Measurements from ENCODE around the gene MMEL1.
"Not testable (repeated sequence)": the region's sequence is repeated elsewhere in the genome, so short reads cannot be mapped to it uniquely, and the experiment has no call there.

MMEL1 gene

GRCh38 chr1:2628191-2628932 is 4.5 kb downstream of the MMEL1 start:
- peaks cover 50% of the 10 kb centered on the region for H3K27me3 ChIP-seq (ENCODE audit: insufficient read depth, poor library complexity, severe bottlenecking)
- H3K4me1 ChIP-seq (ENCODE audit: insufficient read depth, poor library complexity, severe bottlenecking), result no peaks in the 10 kb centered on the region
- no peak overlapping the region for H3K4me3 ChIP-seq (ENCODE audit: severe bottlenecking)
- no peaks in the 10 kb centered on the region for H3K36me3 ChIP-seq (ENCODE audit: low read depth)
- DNase-seq (ENCODE audit: low spot score) (peak; percentile 50), ATAC-seq (ENCODE audit: low read depth) (peak; percentile 37; the same call in 1 of the 3 replicates)
- H3K9me3 ChIP-seq (ENCODE audit: severe bottlenecking), result no peaks in the 10 kb centered on the region
- no peak for TF ChIP-seq CTCF (IDR thresholded peaks at IDR 0.05; ENCODE audit: poor library complexity, severe bottlenecking)
- H3K27ac ChIP-seq (ENCODE audit: poor library complexity, severe bottlenecking), result no peak overlapping the region

- TF ChIP-seq CTCF (IDR thresholded peaks at IDR 0.05; ENCODE audit: poor library complexity, severe bottlenecking), result no peak
- no peak overlapping the region for H3K27ac ChIP-seq (ENCODE audit: poor library complexity, severe bottlenecking)
- DNase-seq (ENCODE audit: low spot score), result peak; percentile 51
- H3K27me3 ChIP-seq (ENCODE audit: insufficient read depth, poor library complexity, severe bottlenecking), result peaks cover 50% of the 10 kb centered on the region
- no peaks in the 10 kb centered on the region for H3K36me3 ChIP-seq (ENCODE audit: low read depth)
- no peaks in the 10 kb centered on the region for H3K9me3 ChIP-seq (ENCODE audit: severe bottlenecking)
- H3K4me1 ChIP-seq (ENCODE audit: insufficient read depth, poor library complexity, severe bottlenecking), result no peaks in the 10 kb centered on the region
- no peak for ATAC-seq (ENCODE audit: low read depth)
- H3K4me3 ChIP-seq (ENCODE audit: severe bottlenecking), result no peak overlapping the region
Measured at GRCh38 chr1:2627746-2628145, 5.1 kb downstream of the MMEL1 start.

GRCh38 chr1:2625748-2626147 is 7.1 kb downstream of the MMEL1 start:
- not testable (repeated sequence) for ATAC-seq (ENCODE audit: low read depth); H3K36me3 ChIP-seq (ENCODE audit: low read depth); H3K27ac ChIP-seq (ENCODE audit: poor library complexity, severe bottlenecking); H3K9me3 ChIP-seq (ENCODE audit: severe bottlenecking); H3K4me1 ChIP-seq (ENCODE audit: insufficient read depth, poor library complexity, severe bottlenecking); H3K4me3 ChIP-seq (ENCODE audit: severe bottlenecking); DNase-seq (ENCODE audit: low spot score)
- H3K27me3 ChIP-seq (ENCODE audit: insufficient read depth, poor library complexity, severe bottlenecking), result peaks cover 55% of the 10 kb centered on the region

- TF ChIP-seq CTCF (IDR thresholded peaks at IDR 0.05; ENCODE audit: poor library complexity, severe bottlenecking), result no peak
- H3K27ac ChIP-seq (ENCODE audit: poor library complexity, severe bottlenecking), result no peak overlapping the region
- DNase-seq (ENCODE audit: low spot score), result no peak
- no peaks in the 10 kb centered on the region for H3K36me3 ChIP-seq (ENCODE audit: low read depth)
- H3K4me1 ChIP-seq (ENCODE audit: insufficient read depth, poor library complexity, severe bottlenecking), result no peaks in the 10 kb centered on the region
- no peaks in the 10 kb centered on the region for H3K9me3 ChIP-seq (ENCODE audit: severe bottlenecking)
- peaks cover 55% of the 10 kb centered on the region for H3K27me3 ChIP-seq (ENCODE audit: insufficient read depth, poor library complexity, severe bottlenecking)
- no peak for ATAC-seq (ENCODE audit: low read depth)
- H3K4me3 ChIP-seq (ENCODE audit: severe bottlenecking), result no peak overlapping the region
Measured at GRCh38 chr1:2625311-2625710, 7.5 kb downstream of the MMEL1 start.

GRCh38 chr1:2624735-2625300 is 8.0 kb downstream of the MMEL1 start:
- Histone ChIP-seq H3K27ac (ENCODE audit: poor library complexity, severe bottlenecking) (no peak overlapping the region), H3K9me3 (ENCODE audit: severe bottlenecking) (no peaks in the 10 kb centered on the region), H3K4me1 (ENCODE audit: insufficient read depth, poor library complexity, severe bottlenecking) (no peaks in the 10 kb centered on the region), H3K4me3 (ENCODE audit: severe bottlenecking) (no peak overlapping the region), H3K36me3 (ENCODE audit: low read depth) (no peaks in the 10 kb centered on the region), H3K27me3 (ENCODE audit: insufficient read depth, poor library complexity, severe bottlenecking) (peaks cover 53% of the 10 kb centered on the region)
- no peak for TF ChIP-seq CTCF (IDR thresholded peaks at IDR 0.05; ENCODE audit: poor library complexity, severe bottlenecking)
- DNase-seq (ENCODE audit: low spot score), result no peak
- no peak for ATAC-seq (ENCODE audit: low read depth)

Measured in RWPE2 (cell line).